ENCODE results near the gene GINS2. TPM values are rescaled to one million over a fixed set of nuclear protein-coding genes. Genes with fewer than 3 reads are reported as not detected.
A peak's percentile ranks its signal among the peaks of the same experiment; 100 is the strongest.

Gene GINS2
- polyA plus RNA-seq, 6 donors from 2014 or later: 0.54 to 2.0 (median 1.3) TPM; not detected in 1

- Mint-ChIP-seq H3K4me3 (peak overlapping the region in 1 of 8 donors; percentile 20), H3K27ac (no peak overlapping the region), H3K4me1 (peaks cover 6 to 24% (median 14%) of the 10 kb centered on the region in 3 donors), H3K27me3 (no peaks in the 10 kb centered on the region), H3K9me3 (peaks cover 0 to 13% (median 7%) of the 10 kb centered on the region in 7 donors), H3K36me3 (no peaks in the 10 kb centered on the region)
- DNase-seq (no peak), ATAC-seq (ENCODE audit: low read depth in 2 of 2) (no peak)
Observed at GRCh38 chr16:85632709-85633437, 55.9 kb downstream of the GINS2 start.

- Mint-ChIP-seq H3K4me3 (no peak overlapping the region), H3K27ac (peak overlapping the region in 1 of 6 donors; percentile 74), H3K9me3 (peaks cover 0 to 13% (median 7%) of the 10 kb centered on the region in 7 donors), H3K36me3 (no peaks in the 10 kb centered on the region), H3K4me1 (peaks cover 10 to 25% (median 19%) of the 10 kb centered on the region in 3 donors), H3K27me3 (no peaks in the 10 kb centered on the region)
- ATAC-seq (ENCODE audit: low read depth in 2 of 2): no peak
- no peak for DNase-seq
Observed at GRCh38 chr16:85631802-85632393, 56.9 kb downstream of the GINS2 start.

GRCh38 chr16:85631230-85631629 lies 57.5 kb downstream of the GINS2 start:
- peaks cover 14 to 31% (median 25%) of the 10 kb centered on the region in 3 donors for H3K4me1 Mint-ChIP-seq
- H3K4me3 Mint-ChIP-seq: no peak overlapping the region
- peaks cover 0 to 13% (median 7%) of the 10 kb centered on the region in 7 donors for H3K9me3 Mint-ChIP-seq

GRCh38 chr16:85629853-85630252 lies 58.9 kb downstream of the GINS2 start:
- DNase-seq (no peak), ATAC-seq (ENCODE audit: low read depth in 2 of 2) (no peak)
- Mint-ChIP-seq H3K4me1 (peaks cover 20 to 42% (median 37%) of the 10 kb centered on the region in 3 donors), H3K9me3 (peaks cover 0 to 13% (median 7%) of the 10 kb centered on the region in 7 donors), H3K36me3 (no peaks in the 10 kb centered on the region), H3K4me3 (peak overlapping the region in 1 of 8 donors; percentile 47), H3K27me3 (no peaks in the 10 kb centered on the region), H3K27ac (no peak overlapping the region)

More at GRCh38 chr16:85631230-85631629, 57.5 kb downstream of the GINS2 start:
- Mint-ChIP-seq H3K27me3 (no peaks in the 10 kb centered on the region), H3K36me3 (no peaks in the 10 kb centered on the region), H3K27ac (no peak overlapping the region)
- DNase-seq (no peak), ATAC-seq (ENCODE audit: low read depth in 2 of 2) (no peak)

GRCh38 chr16:85629326-85629725 lies 59.4 kb downstream of the GINS2 start:
- no peaks in the 10 kb centered on the region for H3K36me3 Mint-ChIP-seq
- no peak overlapping the region for H3K4me3 Mint-ChIP-seq
- no peak for ATAC-seq (ENCODE audit: low read depth in 2 of 2)
- H3K27me3 Mint-ChIP-seq: no peaks in the 10 kb centered on the region
- peaks cover 0 to 13% (median 7%) of the 10 kb centered on the region in 7 donors for H3K9me3 Mint-ChIP-seq
- H3K4me1 Mint-ChIP-seq: peaks cover 20 to 43% (median 38%) of the 10 kb centered on the region in 3 donors
- DNase-seq: no peak
- H3K27ac Mint-ChIP-seq: peak overlapping the region in 1 of 6 donors; percentile 72

- Mint-ChIP-seq H3K27ac (peak overlapping the region in 3 of 6 donors; percentile 72 to 79 (median 76)), H3K4me3 (no peak overlapping the region), H3K9me3 (peaks cover 0 to 13% (median 7%) of the 10 kb centered on the region in 7 donors), H3K4me1 (peaks cover 22 to 43% (median 41%) of the 10 kb centered on the region in 3 donors), H3K36me3 (no peaks in the 10 kb centered on the region), H3K27me3 (no peaks in the 10 kb centered on the region)
- DNase-seq (no peak), ATAC-seq (ENCODE audit: low read depth in 2 of 2) (no peak)
Observed at GRCh38 chr16:85628645-85629044, 60.1 kb downstream of the GINS2 start.

GRCh38 chr16:85628265-85628556 lies 60.5 kb downstream of the GINS2 start:
- H3K27ac Mint-ChIP-seq: no peak overlapping the region
- peaks cover 0 to 13% (median 7%) of the 10 kb centered on the region in 7 donors for H3K9me3 Mint-ChIP-seq
- ATAC-seq (ENCODE audit: low read depth in 2 of 2) (no peak), DNase-seq (no peak)
- H3K36me3 Mint-ChIP-seq: no peaks in the 10 kb centered on the region
- H3K4me1 Mint-ChIP-seq: peaks cover 23 to 45% (median 45%) of the 10 kb centered on the region in 3 donors
- H3K27me3 Mint-ChIP-seq: no peaks in the 10 kb centered on the region
- H3K4me3 Mint-ChIP-seq: no peak overlapping the region

- DNase-seq (no peak), ATAC-seq (ENCODE audit: low read depth in 2 of 2) (no peak)
- Mint-ChIP-seq H3K36me3 (no peaks in the 10 kb centered on the region), H3K4me1 (peaks cover 25 to 49% (median 49%) of the 10 kb centered on the region in 3 donors), H3K27ac (peak overlapping the region in 2 of 6 donors; percentile 75 to 81), H3K9me3 (peaks cover 0 to 13% (median 7%) of the 10 kb centered on the region in 7 donors), H3K27me3 (no peaks in the 10 kb centered on the region), H3K4me3 (no peak overlapping the region)
Observed at GRCh38 chr16:85627526-85628264, 61.1 kb downstream of the GINS2 start.

- ATAC-seq (ENCODE audit: low read depth in 2 of 2): no peak
- peaks cover 31 to 55% (median 51%) of the 10 kb centered on the region in 3 donors for H3K4me1 Mint-ChIP-seq
- no peak for DNase-seq
Observed at GRCh38 chr16:85627089-85627488, 61.7 kb downstream of the GINS2 start.

More at GRCh38 chr16:85627089-85627488, 61.7 kb downstream of the GINS2 start:
- H3K9me3 Mint-ChIP-seq: peaks cover 0 to 13% (median 7%) of the 10 kb centered on the region in 7 donors
- peak overlapping the region in 2 of 8 donors; percentile 33 to 72 for H3K4me3 Mint-ChIP-seq
- H3K27me3 Mint-ChIP-seq: no peaks in the 10 kb centered on the region
- H3K36me3 Mint-ChIP-seq: no peaks in the 10 kb centered on the region
- H3K27ac Mint-ChIP-seq: peak overlapping the region in 2 of 6 donors; percentile 71 to 81

Other genes with a start within 250 kb of the GINS2 start
- gene GSE1, start 75.6 kb downstream of the GINS2 start, polyA plus RNA-seq (ENCODE audit: low read depth in 6 of 6): 1 to 10 TPM in 5 of 6 donors, under 1 TPM in 1; 1.00 to 8.3 (median 3.9) TPM
- 100 to 1,000 TPM; 106 to 243 (median 143) TPM for gene C16orf74, start 62.1 kb upstream of the GINS2 start, polyA plus RNA-seq (ENCODE audit: low read depth in 6 of 6)
- gene EMC8, start 110.6 kb upstream of the GINS2 start, polyA plus RNA-seq (ENCODE audit: low read depth in 6 of 6): 10 to 100 TPM; 18.8 to 27.7 (median 21.5) TPM
- gene COX4I1, start 110.7 kb upstream of the GINS2 start, polyA plus RNA-seq (ENCODE audit: low read depth in 6 of 6): 1,000 to 10,000 TPM in 5 of 6 donors, 100 to 1,000 TPM in 1; 943 to 1,321 (median 1,168) TPM
- 100 to 1,000 TPM; 646 to 909 (median 752) TPM for gene IRF8, start 210.2 kb upstream of the GINS2 start, polyA plus RNA-seq (ENCODE audit: low read depth in 6 of 6)